Choroid plexus epithelial cell (primary cell): ENCODE measurements around the gene ERO1A.
A peak's percentile ranks its signal among the peaks of the same experiment; 100 is the strongest.
"Not testable (repeated sequence)": the region's sequence is repeated elsewhere in the genome, so short reads cannot be mapped to it uniquely, and the experiment has no call there.

Experiments
- DNase-seq: peaks from one replicate; pipeline ENCODE4 v3.0.0-alpha.2; 2010; ENCODE audit warnings: low read depth
- H3K4me3 ChIP-seq: 2 replicates; pipeline ENCODE4 v1.5.1; 2011; ENCODE audit warnings: low read depth, mild to moderate bottlenecking, control low read depth, low read length, moderate library complexity
- TF ChIP-seq, protein P1 (sequence below): conservative IDR thresholded peaks from 2 replicates; pipeline ENCODE4 v1.5.1; 2011; ENCODE audit warnings: low read depth, mild to moderate bottlenecking, control low read depth, inconsistent platforms, low read length, moderate library complexity

Gene ERO1A

DNA sequence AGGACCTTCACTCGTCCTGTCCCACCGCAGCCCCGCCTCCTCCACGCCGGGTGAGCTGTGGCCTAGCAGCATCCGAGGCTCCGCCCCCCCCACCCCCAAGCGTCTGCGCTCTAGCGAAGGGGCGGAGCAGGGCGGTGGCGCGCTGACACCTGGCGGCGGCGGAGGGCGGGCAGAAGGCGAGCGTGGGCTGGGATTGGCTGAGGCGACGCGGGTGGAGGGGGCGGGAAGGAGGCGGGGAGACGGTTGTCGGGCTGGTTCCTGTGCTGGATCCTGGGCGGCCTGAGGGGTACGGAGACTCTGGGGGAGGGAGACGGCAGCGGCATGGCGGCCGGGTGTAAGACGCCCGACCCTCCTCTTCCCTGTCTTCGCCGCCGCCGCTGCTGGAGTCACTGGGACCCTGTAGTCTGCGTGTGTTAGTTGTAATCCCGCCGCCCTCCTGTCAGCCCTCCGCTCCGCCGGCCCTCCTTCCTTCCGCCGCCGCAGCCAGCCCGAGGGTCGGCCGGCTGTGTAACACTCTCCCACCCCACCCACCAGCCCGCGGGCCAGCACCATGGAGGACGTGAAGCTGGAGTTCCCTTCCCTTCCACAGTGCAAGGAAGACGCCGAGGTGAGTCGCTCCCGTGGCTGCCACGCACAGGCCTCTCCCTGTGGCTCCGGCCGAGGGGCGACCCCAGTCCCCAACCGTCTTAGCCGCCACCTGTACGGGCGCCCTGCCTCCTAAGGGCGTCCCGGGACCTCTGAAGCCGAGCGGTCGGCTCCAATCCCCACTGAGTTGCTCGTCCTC is 34.8 kb upstream of the ERO1A start, which contains the start of gene STYX:
TSS of gene STYX (plus strand) at position 242 of the 784 bp plus-strand sequence. CDS start at position 551, 309 bp downstream.
- DNase-seq = peak; percentile 99
- H3K4me3 ChIP-seq = peak within 1 kb of the TSS; percentile 75
- TF ChIP-seq, protein P1, sequence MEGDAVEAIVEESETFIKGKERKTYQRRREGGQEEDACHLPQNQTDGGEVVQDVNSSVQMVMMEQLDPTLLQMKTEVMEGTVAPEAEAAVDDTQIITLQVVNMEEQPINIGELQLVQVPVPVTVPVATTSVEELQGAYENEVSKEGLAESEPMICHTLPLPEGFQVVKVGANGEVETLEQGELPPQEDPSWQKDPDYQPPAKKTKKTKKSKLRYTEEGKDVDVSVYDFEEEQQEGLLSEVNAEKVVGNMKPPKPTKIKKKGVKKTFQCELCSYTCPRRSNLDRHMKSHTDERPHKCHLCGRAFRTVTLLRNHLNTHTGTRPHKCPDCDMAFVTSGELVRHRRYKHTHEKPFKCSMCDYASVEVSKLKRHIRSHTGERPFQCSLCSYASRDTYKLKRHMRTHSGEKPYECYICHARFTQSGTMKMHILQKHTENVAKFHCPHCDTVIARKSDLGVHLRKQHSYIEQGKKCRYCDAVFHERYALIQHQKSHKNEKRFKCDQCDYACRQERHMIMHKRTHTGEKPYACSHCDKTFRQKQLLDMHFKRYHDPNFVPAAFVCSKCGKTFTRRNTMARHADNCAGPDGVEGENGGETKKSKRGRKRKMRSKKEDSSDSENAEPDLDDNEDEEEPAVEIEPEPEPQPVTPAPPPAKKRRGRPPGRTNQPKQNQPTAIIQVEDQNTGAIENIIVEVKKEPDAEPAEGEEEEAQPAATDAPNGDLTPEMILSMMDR = no peak

DNA sequence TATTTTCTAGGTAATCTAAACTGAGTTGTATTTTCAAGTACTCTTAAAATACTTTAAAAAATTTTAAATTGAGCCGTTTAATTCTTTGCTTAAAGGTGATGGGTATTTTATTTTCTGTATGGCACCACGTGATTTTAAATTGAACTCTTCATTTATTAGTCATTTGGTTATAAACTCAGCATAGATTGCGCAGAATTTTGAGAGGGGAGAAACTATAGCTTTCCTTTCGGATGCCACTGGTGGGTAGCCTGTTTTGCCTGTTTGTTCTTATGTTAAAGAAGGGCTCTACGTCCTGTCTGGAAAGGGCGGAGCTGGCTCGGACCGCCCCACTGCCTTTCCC is 34.2 kb upstream of the ERO1A start:
- no peak for DNase-seq
- TF ChIP-seq, protein P1 = no peak
- peak overlapping the region; percentile 46 for H3K4me3 ChIP-seq

DNA sequence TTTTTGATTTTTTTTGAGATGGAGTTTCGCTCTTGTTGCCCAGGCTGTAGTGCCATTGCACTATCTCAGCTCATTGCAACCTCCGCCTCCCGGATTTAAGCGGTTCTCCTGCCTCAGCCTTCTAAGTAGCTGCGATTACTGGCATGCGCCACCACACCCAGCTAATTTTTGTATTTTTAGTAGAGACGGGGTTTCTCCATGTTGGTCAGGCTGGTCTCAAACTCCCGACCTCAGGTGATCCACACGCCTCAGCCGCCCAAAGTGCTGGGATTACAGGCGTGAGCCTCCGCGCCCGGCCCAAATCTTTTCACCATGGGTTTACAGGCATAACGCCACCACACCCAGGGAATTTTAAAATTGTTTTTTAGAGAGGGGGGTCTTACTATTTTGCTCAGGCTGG is 33.7 kb upstream of the ERO1A start:
- not testable (repeated sequence) for H3K4me3 ChIP-seq, DNase-seq

DNA sequence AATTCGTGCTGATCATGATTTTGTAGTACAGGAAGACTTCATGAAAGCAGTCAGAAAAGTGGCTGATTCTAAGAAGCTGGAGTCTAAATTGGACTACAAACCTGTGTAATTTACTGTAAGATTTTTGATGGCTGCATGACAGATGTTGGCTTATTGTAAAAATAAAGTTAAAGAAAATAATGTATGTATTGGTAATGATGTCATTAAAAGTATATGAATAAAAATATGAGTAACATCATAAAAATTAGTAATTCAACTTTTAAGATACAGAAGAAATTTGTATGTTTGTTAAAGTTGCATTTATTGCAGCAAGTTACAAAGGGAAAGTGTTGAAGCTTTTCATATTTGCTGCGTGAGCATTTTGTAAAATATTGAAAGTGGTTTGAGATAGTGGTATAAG is 32.2 kb upstream of the ERO1A start:
- DNase-seq, H3K4me3 ChIP-seq: not testable (repeated sequence)

DNA sequence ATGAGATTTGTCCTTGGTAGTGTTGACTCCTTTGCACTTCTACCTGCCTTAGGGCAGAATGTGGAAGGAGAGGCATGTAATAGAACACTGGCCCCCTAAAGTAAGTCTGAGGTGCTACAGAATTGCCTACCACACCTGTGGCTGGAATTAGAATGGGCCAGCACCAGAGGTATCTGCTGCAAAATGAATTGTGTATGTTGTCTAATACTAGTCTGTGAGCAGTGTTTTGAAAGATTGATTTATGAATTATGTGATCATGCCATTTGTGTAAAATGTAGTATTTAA is 28.9 kb upstream of the ERO1A start:
- DNase-seq = no peak
- TF ChIP-seq, protein P1 = no peak

DNA sequence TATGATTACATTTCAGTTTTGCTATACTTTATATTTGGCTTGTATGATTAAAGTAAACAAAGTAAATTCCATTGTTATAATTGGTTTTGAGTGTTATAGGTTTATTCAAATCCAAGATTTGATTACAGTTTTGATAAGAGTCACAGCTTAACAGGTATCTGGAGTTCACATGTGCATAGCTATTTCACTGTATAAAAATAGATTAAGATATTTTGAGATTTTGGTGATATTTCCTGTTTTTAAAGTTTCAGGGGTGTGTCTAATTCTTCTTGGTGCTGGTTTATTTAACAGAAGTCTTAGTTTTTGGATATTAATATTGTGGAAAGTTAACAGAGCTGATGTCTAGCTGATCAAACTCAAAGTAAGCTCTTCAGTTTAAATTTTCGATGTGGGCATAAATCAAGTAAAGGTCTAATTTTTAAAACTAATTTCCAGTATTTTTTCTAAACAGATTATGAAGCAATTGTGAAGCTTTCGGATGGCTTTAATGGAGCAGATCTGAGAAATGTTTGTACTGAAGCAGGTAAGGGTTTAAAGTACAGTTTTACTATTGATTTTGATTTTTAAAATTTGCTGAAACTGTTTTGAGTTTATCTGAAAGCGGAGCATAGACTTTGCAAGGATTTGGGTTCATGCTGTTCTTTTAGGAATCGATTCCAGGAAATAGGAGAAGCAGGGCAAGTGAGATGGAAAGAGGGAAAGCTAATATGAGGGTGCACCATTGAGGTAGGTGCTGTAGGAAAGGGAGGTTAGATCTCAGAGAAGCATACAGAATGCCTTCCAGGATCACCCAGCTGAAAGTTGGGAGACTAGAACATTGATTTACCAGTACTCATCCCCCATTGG is 28.4 kb upstream of the ERO1A start:
- TF ChIP-seq, protein P1 = no peak
- DNase-seq = no peak
- no peak overlapping the region for H3K4me3 ChIP-seq

More for the DNA sequence above, 28.9 kb upstream of the ERO1A start:
- H3K4me3 ChIP-seq = no peak overlapping the region

DNA sequence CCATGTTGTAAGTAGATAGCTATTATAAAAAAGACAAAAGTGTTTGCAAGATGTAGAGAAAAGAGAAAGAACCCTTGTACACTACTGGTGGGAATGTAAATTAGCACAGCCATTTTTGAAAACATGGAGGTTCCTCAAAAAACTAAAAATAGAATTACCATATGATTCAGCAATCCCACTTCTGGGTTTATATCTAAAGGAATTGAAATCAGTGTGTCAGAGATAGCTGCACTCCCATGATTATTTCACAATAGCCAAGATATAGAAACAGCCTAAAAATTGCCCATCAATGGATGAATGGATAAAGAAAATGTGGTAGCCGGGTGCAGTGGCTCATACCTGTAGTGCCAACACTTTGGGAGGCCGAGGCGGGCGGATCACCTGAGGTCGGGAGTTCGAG is 20.8 kb upstream of the ERO1A start:
- no peak overlapping the region for H3K4me3 ChIP-seq
- TF ChIP-seq, protein P1 = no peak
- DNase-seq = no peak

DNA sequence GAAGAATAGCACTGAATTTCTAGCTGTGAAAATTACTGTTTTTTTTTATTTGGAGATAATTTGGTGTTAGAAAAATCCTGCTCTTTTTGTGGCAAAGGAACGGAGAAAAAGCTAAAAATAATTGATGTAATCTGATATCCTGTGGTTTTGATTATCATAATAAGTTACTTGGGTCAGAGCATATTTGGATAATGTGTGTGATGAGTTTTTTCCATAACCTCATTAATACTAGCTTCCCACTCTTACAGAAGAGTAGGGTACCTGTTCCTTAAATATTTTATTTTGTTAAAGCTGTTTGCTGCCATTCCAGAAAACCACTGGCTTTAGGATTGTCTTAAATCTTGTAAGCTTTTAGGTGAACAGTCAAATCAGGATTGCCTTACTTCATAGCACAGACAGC is 16.3 kb upstream of the ERO1A start:
- H3K4me3 ChIP-seq = no peak overlapping the region
- TF ChIP-seq, protein P1 = no peak
- DNase-seq = peak; percentile 35
